ENCODE results near the gene ANKK1. TPM values are rescaled to one million over a fixed set of nuclear protein-coding genes. Genes with fewer than 3 reads are reported as not detected.

ANKK1 gene
- total and polyA plus RNA-seq, 9 of the 15 experiments (the other 6 are each of a cell fraction or from before 2014, with no cell fraction given): not detected

GRCh38 chr11:113351068-113351450, 36.5 kb upstream of the ANKK1 start:
- no peak for DNase-seq (ENCODE audit: extremely low read depth in 1 of 4, low spot score in 3 of 4)
- intact Hi-C loops (cut with micrococcal nuclease) (no loop called here), in situ Hi-C loops (cut with MboI) (no loop called here)
- Histone ChIP-seq H3K36me3 (ENCODE audit: control insufficient read depth, insufficient read depth, low read length) (no peaks in the 10 kb centered on the region), H3K27ac (ENCODE audit: extremely low read depth, low read depth, low read length) (no peak overlapping the region), H3K9me3 (replicated peaks; ENCODE audit: control insufficient read depth, insufficient read depth, low read depth, low read length) (no peaks in the 10 kb centered on the region), H2AFZ (ENCODE audit: low read depth, low read length) (no peak overlapping the region), H3K4me2 (ENCODE audit: insufficient read depth, low read length) (no peak overlapping the region), H3K27me3 (ENCODE audit: control insufficient read depth in 2 of 2, insufficient read depth in 2 of 2, low read length in 2 of 2) (no peaks in the 10 kb centered on the region), H3K4me3 (no peak overlapping the region), H3K9me1 (ENCODE audit: control insufficient read depth, insufficient read depth, low read length) (no peaks in the 10 kb centered on the region), H3K9ac (ENCODE audit: insufficient read depth in 1 of 2, low read depth in 2 of 2, low read length in 2 of 2) (no peak overlapping the region), H4K20me1 (replicated peaks; ENCODE audit: control insufficient read depth, insufficient read depth, low read length) (no peaks in the 10 kb centered on the region), H3K79me2 (ENCODE audit: control insufficient read depth, insufficient read depth, low read length) (no peaks in the 10 kb centered on the region), H3K4me1 (replicated peaks in 1 of 2; ENCODE audit: control insufficient read depth in 2 of 2, insufficient read depth in 2 of 2, low read length in 2 of 2) (no peaks in the 10 kb centered on the region)
- no peak for FAIRE-seq
- ChIA-PET CTCF (ENCODE audit: low intra/inter-chr PET ratio) (no interaction called here), POLR2A (interaction anchor here (0.6 kb wide), 1 partner anchor 345 kb away, joined by 3 read pairs; no protein-coding TSS in a partner anchor)
- no peak for ATAC-seq
- BruUV-seq (replicated peaks): no TSS peak
- 21% methylated on average over 3 of the region's 3 CpGs for WGBS (ENCODE audit: insufficient coverage, low coverage, missing lambda C conversion rate)
- no peak for TF ChIP-seq MECOM (CRISPR knock-in tag; IDR thresholded peaks at IDR 0.05)
- no peak for TF ChIP-seq CREM (IDR thresholded peaks at IDR 0.05; ENCODE audit: low read depth)
- no peak for TF ChIP-seq KAT8 (IDR thresholded peaks at IDR 0.05; ENCODE audit: low read depth)
- TF ChIP-seq, protein P1, sequence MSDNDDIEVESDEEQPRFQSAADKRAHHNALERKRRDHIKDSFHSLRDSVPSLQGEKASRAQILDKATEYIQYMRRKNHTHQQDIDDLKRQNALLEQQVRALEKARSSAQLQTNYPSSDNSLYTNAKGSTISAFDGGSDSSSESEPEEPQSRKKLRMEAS (CRISPR knock-in tag; IDR thresholded peaks at IDR 0.05): no peak
- TF ChIP-seq TAL1 (IDR thresholded peaks at IDR 0.05): no peak
- no peak for TF ChIP-seq ZNF23 (CRISPR knock-in tag; IDR thresholded peaks at IDR 0.05)
- no peak for TF ChIP-seq RAD21 (CRISPR knock-in tag; conservative IDR thresholded peaks at IDR 0.05 in 1 of 2, IDR thresholded peaks at IDR 0.05 in 1 of 2)
- TF ChIP-seq CXXC5 (CRISPR knock-in tag; IDR thresholded peaks at IDR 0.05): no peak
- TF ChIP-seq TAF15 (IDR thresholded peaks at IDR 0.05; ENCODE audit: low read depth, low read length): no peak
- TF ChIP-seq, protein P2, sequence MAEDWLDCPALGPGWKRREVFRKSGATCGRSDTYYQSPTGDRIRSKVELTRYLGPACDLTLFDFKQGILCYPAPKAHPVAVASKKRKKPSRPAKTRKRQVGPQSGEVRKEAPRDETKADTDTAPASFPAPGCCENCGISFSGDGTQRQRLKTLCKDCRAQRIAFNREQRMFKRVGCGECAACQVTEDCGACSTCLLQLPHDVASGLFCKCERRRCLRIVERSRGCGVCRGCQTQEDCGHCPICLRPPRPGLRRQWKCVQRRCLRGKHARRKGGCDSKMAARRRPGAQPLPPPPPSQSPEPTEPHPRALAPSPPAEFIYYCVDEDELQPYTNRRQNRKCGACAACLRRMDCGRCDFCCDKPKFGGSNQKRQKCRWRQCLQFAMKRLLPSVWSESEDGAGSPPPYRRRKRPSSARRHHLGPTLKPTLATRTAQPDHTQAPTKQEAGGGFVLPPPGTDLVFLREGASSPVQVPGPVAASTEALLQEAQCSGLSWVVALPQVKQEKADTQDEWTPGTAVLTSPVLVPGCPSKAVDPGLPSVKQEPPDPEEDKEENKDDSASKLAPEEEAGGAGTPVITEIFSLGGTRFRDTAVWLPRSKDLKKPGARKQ (CRISPR knock-in tag; IDR thresholded peaks at IDR 0.05): no peak
- no peak for TF ChIP-seq RB1 (IDR thresholded peaks at IDR 0.05; ENCODE audit: low read depth)
- TF ChIP-seq, protein P3, sequence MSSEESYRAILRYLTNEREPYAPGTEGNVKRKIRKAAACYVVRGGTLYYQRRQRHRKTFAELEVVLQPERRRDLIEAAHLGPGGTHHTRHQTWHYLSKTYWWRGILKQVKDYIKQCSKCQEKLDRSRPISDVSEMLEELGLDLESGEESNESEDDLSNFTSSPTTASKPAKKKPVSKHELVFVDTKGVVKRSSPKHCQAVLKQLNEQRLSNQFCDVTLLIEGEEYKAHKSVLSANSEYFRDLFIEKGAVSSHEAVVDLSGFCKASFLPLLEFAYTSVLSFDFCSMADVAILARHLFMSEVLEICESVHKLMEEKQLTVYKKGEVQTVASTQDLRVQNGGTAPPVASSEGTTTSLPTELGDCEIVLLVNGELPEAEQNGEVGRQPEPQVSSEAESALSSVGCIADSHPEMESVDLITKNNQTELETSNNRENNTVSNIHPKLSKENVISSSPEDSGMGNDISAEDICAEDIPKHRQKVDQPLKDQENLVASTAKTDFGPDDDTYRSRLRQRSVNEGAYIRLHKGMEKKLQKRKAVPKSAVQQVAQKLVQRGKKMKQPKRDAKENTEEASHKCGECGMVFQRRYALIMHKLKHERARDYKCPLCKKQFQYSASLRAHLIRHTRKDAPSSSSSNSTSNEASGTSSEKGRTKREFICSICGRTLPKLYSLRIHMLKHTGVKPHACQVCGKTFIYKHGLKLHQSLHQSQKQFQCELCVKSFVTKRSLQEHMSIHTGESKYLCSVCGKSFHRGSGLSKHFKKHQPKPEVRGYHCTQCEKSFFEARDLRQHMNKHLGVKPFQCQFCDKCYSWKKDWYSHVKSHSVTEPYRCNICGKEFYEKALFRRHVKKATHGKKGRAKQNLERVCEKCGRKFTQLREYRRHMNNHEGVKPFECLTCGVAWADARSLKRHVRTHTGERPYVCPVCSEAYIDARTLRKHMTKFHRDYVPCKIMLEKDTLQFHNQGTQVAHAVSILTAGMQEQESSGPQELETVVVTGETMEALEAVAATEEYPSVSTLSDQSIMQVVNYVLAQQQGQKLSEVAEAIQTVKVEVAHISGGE (CRISPR knock-in tag; IDR thresholded peaks at IDR 0.05): no peak
- TF ChIP-seq SETDB1 (IDR thresholded peaks at IDR 0.05; ENCODE audit: low read length): no peak
- TF ChIP-seq, protein P4, sequence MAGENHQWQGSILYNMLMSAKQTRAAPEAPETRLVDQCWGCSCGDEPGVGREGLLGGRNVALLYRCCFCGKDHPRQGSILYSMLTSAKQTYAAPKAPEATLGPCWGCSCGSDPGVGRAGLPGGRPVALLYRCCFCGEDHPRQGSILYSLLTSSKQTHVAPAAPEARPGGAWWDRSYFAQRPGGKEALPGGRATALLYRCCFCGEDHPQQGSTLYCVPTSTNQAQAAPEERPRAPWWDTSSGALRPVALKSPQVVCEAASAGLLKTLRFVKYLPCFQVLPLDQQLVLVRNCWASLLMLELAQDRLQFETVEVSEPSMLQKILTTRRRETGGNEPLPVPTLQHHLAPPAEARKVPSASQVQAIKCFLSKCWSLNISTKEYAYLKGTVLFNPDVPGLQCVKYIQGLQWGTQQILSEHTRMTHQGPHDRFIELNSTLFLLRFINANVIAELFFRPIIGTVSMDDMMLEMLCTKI (IDR thresholded peaks at IDR 0.05; ENCODE audit: partially characterized antibody): no peak
- TF ChIP-seq MEIS2 (IDR thresholded peaks at IDR 0.05; ENCODE audit: partially characterized antibody): no peak
- no peak for TF ChIP-seq ZNF41 (CRISPR knock-in tag; conservative IDR thresholded peaks at IDR 0.05)
- TF ChIP-seq KDM4B (IDR thresholded peaks at IDR 0.05; ENCODE audit: borderline replicate concordance in 2 of 2, low read depth in 1 of 2): no peak
